Measurements from ENCODE around the gene ARHGEF28. TPM values are rescaled to one million over a fixed set of nuclear protein-coding genes. Genes with fewer than 3 reads are reported as not detected.

ARHGEF28 gene
- total and polyA plus RNA-seq, 2 of the 4 experiments (the other 2 are of a cell fraction) = 3.6 to 16.0 TPM

DNA sequence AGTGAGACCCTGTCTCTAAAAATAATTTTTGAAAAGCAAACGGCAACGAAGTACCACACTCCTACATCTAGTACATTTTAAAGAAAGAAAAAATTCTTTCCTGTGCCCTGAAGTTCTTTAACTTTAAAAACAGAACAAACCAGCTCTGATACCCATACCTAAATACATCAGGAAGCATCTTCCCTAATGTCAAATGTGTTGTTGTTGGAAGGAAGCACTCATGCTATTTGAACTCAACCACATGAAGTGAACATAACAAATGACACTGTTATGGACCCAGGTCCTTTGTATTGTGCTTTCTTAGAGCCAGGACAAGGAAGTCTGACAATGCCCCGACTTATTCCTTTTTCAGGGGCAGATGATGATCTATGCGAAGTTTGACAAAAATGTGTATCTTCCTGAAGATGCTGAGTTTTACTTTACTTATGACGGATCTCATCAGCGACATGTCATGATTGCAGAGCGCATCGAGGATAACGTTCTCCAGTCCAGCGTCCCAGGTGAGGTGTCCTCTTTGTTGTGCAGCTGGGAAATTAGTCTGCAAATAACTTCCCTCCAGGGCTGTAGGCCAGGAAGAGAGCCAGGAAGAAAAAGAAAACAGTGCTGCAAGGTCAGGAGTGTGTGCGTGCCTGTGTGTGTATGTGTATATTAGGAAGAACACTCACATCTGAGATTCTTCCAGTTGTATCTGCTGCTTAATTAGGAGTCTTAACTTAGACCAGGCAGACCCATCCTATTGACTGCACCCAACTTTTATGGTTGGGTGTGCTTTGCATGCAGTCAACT lies 123.7 kb downstream of the ARHGEF28 start:
- Histone ChIP-seq H4K20me1 (ENCODE audit: insufficient read depth, low read length) (no peaks in the 10 kb centered on the region), H3K9ac (ENCODE audit: low read depth, low read length) (no peak overlapping the region), H3K9me1 (ENCODE audit: insufficient read depth, low read length) (peaks cover 15% of the 10 kb centered on the region; the same call in 1 of the 2 replicates), H2BK120ac (ENCODE audit: low read depth, low read length) (peak overlapping the region; percentile 82), H2BK20ac (ENCODE audit: low read depth, low read length) (peak overlapping the region; percentile 87), H3K4me1 (ENCODE audit: control insufficient read depth, insufficient read depth, low read length) (peaks cover 12% of the 10 kb centered on the region), H2AK5ac (ENCODE audit: low read depth, low read length) (peak overlapping the region; percentile 54), H3K14ac (replicated peaks; ENCODE audit: low read depth, low read length) (peak overlapping the region; percentile 71), H3K4ac (ENCODE audit: low read depth, low read length) (peak overlapping the region; percentile 69), H3K27ac (ENCODE audit: insufficient read depth, low read length) (no peak overlapping the region; the same call in 1 of the 2 replicates), H3K56ac (ENCODE audit: extremely low read depth, insufficient read depth, low read length) (no peak overlapping the region), H4K91ac (ENCODE audit: insufficient read depth, low read depth, low read length) (peak overlapping the region; percentile 49; the same call in 1 of the 2 replicates), H3K4me3 (ENCODE audit: insufficient read depth, low read depth, low read length) (no peak overlapping the region), H3K23ac (ENCODE audit: low read depth, low read length) (peak overlapping the region; percentile 45; the same call in 1 of the 2 replicates), H4K5ac (ENCODE audit: low read depth, low read length) (peak overlapping the region; percentile 2; the same call in 1 of the 2 replicates), H2BK5ac (ENCODE audit: low read depth, low read length, poor library complexity, severe bottlenecking) (no peak overlapping the region), H2BK15ac (ENCODE audit: low read depth, low read length) (peak overlapping the region; percentile 19; the same call in 1 of the 3 replicates), H3K27me3 (ENCODE audit: control insufficient read depth, insufficient read depth, low read length) (no peaks in the 10 kb centered on the region), H2AFZ (replicated peaks; ENCODE audit: low read length, poor library complexity) (no peak overlapping the region), H3K18ac (ENCODE audit: low read depth, low read length) (no peak overlapping the region; the same call in 1 of the 2 replicates), H2AK9ac (replicated peaks; ENCODE audit: low read depth, low read length, poor library complexity) (no peak overlapping the region), H3K9me3 (ENCODE audit: control insufficient read depth, insufficient read depth, low read length) (no peaks in the 10 kb centered on the region), H3K79me1 (ENCODE audit: low read depth in 1 of 2, low read length in 2 of 2) (peaks cover 11 to 70% of the 10 kb centered on the region in 2 experiments; a peak in 3 of 4 replicates), H4K8ac (ENCODE audit: low read depth in 2 of 2, low read length in 2 of 2) (peak overlapping the region in 1 of 2 experiments; percentile 53; a peak in 2 of 4 replicates), H3K36me3 (ENCODE audit: control insufficient read depth, insufficient read depth, low read length) (peaks cover 6% of the 10 kb centered on the region), H3K4me2 (ENCODE audit: low read depth, low read length) (no peak overlapping the region)
- ChIA-PET POLR2A (ENCODE audit: unreplicated experiment) (no interaction called here), CTCF (interaction anchor here (0.8 to 1.3 kb wide), 3 partner anchors 14 to 159 kb away, joined by 3 read pairs; no protein-coding TSS in a partner anchor)
- dilution Hi-C loops (cut with HindIII; ENCODE audit: low sequenced_read_pairs, unreplicated experiment) (no loop called here), intact Hi-C loops (cut with micrococcal nuclease) (no loop called here), in situ Hi-C loops (cut with MboI; ENCODE audit: low sequenced_read_pairs) (no loop called here)
- TF ChIP-seq, protein P1, sequence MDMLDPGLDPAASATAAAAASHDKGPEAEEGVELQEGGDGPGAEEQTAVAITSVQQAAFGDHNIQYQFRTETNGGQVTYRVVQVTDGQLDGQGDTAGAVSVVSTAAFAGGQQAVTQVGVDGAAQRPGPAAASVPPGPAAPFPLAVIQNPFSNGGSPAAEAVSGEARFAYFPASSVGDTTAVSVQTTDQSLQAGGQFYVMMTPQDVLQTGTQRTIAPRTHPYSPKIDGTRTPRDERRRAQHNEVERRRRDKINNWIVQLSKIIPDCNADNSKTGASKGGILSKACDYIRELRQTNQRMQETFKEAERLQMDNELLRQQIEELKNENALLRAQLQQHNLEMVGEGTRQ (IDR thresholded peaks at IDR 0.05; ENCODE audit: low read depth, low read length) = no peak
- no peak for TF ChIP-seq NFE2L2 (IDR thresholded peaks at IDR 0.05; ENCODE audit: low read depth, low read length)
- TF ChIP-seq, protein P2, sequence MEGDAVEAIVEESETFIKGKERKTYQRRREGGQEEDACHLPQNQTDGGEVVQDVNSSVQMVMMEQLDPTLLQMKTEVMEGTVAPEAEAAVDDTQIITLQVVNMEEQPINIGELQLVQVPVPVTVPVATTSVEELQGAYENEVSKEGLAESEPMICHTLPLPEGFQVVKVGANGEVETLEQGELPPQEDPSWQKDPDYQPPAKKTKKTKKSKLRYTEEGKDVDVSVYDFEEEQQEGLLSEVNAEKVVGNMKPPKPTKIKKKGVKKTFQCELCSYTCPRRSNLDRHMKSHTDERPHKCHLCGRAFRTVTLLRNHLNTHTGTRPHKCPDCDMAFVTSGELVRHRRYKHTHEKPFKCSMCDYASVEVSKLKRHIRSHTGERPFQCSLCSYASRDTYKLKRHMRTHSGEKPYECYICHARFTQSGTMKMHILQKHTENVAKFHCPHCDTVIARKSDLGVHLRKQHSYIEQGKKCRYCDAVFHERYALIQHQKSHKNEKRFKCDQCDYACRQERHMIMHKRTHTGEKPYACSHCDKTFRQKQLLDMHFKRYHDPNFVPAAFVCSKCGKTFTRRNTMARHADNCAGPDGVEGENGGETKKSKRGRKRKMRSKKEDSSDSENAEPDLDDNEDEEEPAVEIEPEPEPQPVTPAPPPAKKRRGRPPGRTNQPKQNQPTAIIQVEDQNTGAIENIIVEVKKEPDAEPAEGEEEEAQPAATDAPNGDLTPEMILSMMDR (conservative IDR thresholded peaks at IDR 0.05; ENCODE audit: low read depth, low read length) = no peak
- TF ChIP-seq POLR2A (IDR thresholded peaks at IDR 0.05; ENCODE audit: low read depth, low read length) = no peak
- TF ChIP-seq, protein P3, sequence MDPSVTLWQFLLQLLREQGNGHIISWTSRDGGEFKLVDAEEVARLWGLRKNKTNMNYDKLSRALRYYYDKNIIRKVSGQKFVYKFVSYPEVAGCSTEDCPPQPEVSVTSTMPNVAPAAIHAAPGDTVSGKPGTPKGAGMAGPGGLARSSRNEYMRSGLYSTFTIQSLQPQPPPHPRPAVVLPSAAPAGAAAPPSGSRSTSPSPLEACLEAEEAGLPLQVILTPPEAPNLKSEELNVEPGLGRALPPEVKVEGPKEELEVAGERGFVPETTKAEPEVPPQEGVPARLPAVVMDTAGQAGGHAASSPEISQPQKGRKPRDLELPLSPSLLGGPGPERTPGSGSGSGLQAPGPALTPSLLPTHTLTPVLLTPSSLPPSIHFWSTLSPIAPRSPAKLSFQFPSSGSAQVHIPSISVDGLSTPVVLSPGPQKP (IDR thresholded peaks at IDR 0.05; ENCODE audit: borderline replicate concordance, low read depth, low read length) = no peak
- no peak for TF ChIP-seq CEBPB (IDR thresholded peaks at IDR 0.05; ENCODE audit: low read depth, low read length)
- peak; percentile 23 for DNase-seq
- no peak for ATAC-seq (ENCODE audit: low read depth)
- BruUV-seq (replicated peaks) = no TSS peak
- WGBS, 2 experiments (ENCODE audit: extremely low coverage in 2 of 2, insufficient read length in 1 of 2) = 100% methylated on average over 5 of the region's 11 CpGs; no CpG with 5 or more reads in 1 of the 2 experiments
